ENCODE measurements around the gene IFNG. TPM values are rescaled to one million over a fixed set of nuclear protein-coding genes. Genes with fewer than 3 reads are reported as not detected.

The IFNG gene
- total and polyA plus RNA-seq, 10 donors, result 0.23 to 2.2 (median 0.60) TPM; not detected in 1

GRCh38 chr12:68169213-68169889 lies 9.8 kb upstream of the IFNG start:
- no peak for DNase-seq
- no peak overlapping the region for H3K4me3 ChIP-seq
- 85 to 97% (median 91%) methylated on average over 1 of the region's 1 CpG for WGBS, 5 donors

GRCh38 chr12:68166317-68166831 lies 6.8 kb upstream of the IFNG start:
- intact Hi-C loops (cut with DNase I; ENCODE audit: low total_unique reads), result no loop called here
- TF ChIP-seq CTCF (IDR thresholded peaks at IDR 0.05 in 8 of 11, conservative IDR thresholded peaks at IDR 0.05 in 3 of 11) (no peak), POLR2AphosphoS5 (IDR thresholded peaks at IDR 0.05) (no peak), POLR2A (IDR thresholded peaks at IDR 0.05) (no peak)
- WGBS, 5 donors, result 64 to 88% (median 69%) methylated on average over 5 of the region's 5 CpGs
- H3K36me3 ChIP-seq, result no peaks in the 10 kb centered on the region
- no peaks in the 10 kb centered on the region for H3K9me3 ChIP-seq
- no peak for DNase-seq
- no peak overlapping the region for H3K27ac ChIP-seq
- peaks cover 0 to 12% (median 2%) of the 10 kb centered on the region in 6 donors for H3K4me1 ChIP-seq
- H3K4me3 ChIP-seq, result no peak overlapping the region
- H3K27me3 ChIP-seq (replicated peaks in 1 of 7), result no peaks in the 10 kb centered on the region

More at GRCh38 chr12:68169213-68169889, 9.8 kb upstream of the IFNG start:
- H3K27ac ChIP-seq, result no peak overlapping the region
- H3K27me3 ChIP-seq (replicated peaks in 1 of 7), result no peaks in the 10 kb centered on the region
- H3K4me1 ChIP-seq, result no peaks in the 10 kb centered on the region
- no peaks in the 10 kb centered on the region for H3K9me3 ChIP-seq
- no peaks in the 10 kb centered on the region for H3K36me3 ChIP-seq
- TF ChIP-seq POLR2AphosphoS5 (IDR thresholded peaks at IDR 0.05), result no peak
- no peak for TF ChIP-seq CTCF (IDR thresholded peaks at IDR 0.05 in 8 of 11, conservative IDR thresholded peaks at IDR 0.05 in 3 of 11)
- TF ChIP-seq POLR2A (IDR thresholded peaks at IDR 0.05), result no peak
- intact Hi-C loops (cut with DNase I; ENCODE audit: low total_unique reads), result no loop called here

GRCh38 chr12:68163560-68164081 lies 4.1 kb upstream of the IFNG start:
- no peaks in the 10 kb centered on the region for H3K36me3 ChIP-seq
- TF ChIP-seq CTCF (IDR thresholded peaks at IDR 0.05 in 8 of 11, conservative IDR thresholded peaks at IDR 0.05 in 3 of 11), result no peak
- TF ChIP-seq POLR2AphosphoS5 (IDR thresholded peaks at IDR 0.05), result no peak
- TF ChIP-seq POLR2A (IDR thresholded peaks at IDR 0.05), result no peak
- H3K4me3 ChIP-seq, result no peak overlapping the region
- no peaks in the 10 kb centered on the region for H3K9me3 ChIP-seq
- intact Hi-C loops (cut with DNase I; ENCODE audit: low total_unique reads), result no loop called here
- WGBS, 5 donors, result 73 to 94% (median 84%) methylated on average over 4 of the region's 4 CpGs
- no peaks in the 10 kb centered on the region for H3K27me3 ChIP-seq (replicated peaks in 1 of 7)
- peaks cover 0 to 12% (median 2%) of the 10 kb centered on the region in 6 donors for H3K4me1 ChIP-seq
- no peak overlapping the region for H3K27ac ChIP-seq
- DNase-seq, result no peak

GRCh38 chr12:68162374-68162773 lies 2.8 kb upstream of the IFNG start:
- no peak for TF ChIP-seq POLR2A (IDR thresholded peaks at IDR 0.05)
- Histone ChIP-seq H3K9me3 (no peaks in the 10 kb centered on the region), H3K4me1 (peaks cover 0 to 13% (median 2%) of the 10 kb centered on the region in 6 donors), H3K27ac (no peak overlapping the region), H3K36me3 (no peaks in the 10 kb centered on the region), H3K4me3 (no peak overlapping the region), H3K27me3 (replicated peaks in 1 of 7) (no peaks in the 10 kb centered on the region)
- WGBS, 5 donors, result 91 to 97% (median 95%) methylated on average over 2 of the region's 2 CpGs
- no peak for DNase-seq
- intact Hi-C loops (cut with DNase I; ENCODE audit: low total_unique reads), result no loop called here
